Fibroblast of mammary gland (primary cell): ENCODE data around the gene VAX1.
"Not testable (repeated sequence)": the region's sequence is repeated elsewhere in the genome, so short reads cannot be mapped to it uniquely, and the experiment has no call there.

Experiments
- DNase-seq: peaks from one replicate; pipeline ENCODE4 v3.0.0-alpha.2; 2010; ENCODE audit warnings: low read depth
- H3K4me3 ChIP-seq: 2 replicates; pipeline ENCODE4 v1.5.1; 2011; ENCODE audit warnings: low read depth, mild to moderate bottlenecking, low read length, moderate library complexity; ENCODE audit not compliant: control insufficient read depth
- TF ChIP-seq, protein P1 (sequence below): conservative IDR thresholded peaks from 2 replicates; pipeline ENCODE4 v1.5.1; 2011; ENCODE audit warnings: low read depth, low read length, inconsistent platforms; ENCODE audit not compliant: control insufficient read depth, insufficient read depth

VAX1 gene

DNA sequence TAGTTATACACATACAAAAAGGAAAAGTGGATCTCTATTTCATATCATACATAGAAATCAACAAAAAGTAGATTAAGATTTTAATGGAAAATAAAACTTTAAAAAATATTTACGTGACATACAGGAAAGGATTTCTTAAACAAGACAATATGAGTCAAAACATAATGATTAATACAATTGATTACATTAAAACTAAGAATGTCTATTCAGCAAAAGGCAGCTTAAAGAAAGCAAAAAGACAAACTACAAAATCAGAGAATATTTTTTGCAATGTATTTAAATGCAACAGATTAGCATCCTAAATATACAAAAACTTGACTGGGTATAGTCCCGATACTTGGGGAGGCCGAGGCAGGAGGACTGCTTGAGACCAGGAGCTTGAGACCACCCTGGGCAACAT, 50.5 kb downstream of the VAX1 start:
- TF ChIP-seq, protein P1, sequence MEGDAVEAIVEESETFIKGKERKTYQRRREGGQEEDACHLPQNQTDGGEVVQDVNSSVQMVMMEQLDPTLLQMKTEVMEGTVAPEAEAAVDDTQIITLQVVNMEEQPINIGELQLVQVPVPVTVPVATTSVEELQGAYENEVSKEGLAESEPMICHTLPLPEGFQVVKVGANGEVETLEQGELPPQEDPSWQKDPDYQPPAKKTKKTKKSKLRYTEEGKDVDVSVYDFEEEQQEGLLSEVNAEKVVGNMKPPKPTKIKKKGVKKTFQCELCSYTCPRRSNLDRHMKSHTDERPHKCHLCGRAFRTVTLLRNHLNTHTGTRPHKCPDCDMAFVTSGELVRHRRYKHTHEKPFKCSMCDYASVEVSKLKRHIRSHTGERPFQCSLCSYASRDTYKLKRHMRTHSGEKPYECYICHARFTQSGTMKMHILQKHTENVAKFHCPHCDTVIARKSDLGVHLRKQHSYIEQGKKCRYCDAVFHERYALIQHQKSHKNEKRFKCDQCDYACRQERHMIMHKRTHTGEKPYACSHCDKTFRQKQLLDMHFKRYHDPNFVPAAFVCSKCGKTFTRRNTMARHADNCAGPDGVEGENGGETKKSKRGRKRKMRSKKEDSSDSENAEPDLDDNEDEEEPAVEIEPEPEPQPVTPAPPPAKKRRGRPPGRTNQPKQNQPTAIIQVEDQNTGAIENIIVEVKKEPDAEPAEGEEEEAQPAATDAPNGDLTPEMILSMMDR: no peak
- no peak for DNase-seq
- H3K4me3 ChIP-seq: no peak overlapping the region

GRCh38 chr10:117086546-117086945, 51.5 kb downstream of the VAX1 start:
- DNase-seq: no peak
- H3K4me3 ChIP-seq: no peak overlapping the region
- TF ChIP-seq, protein P1: no peak

- H3K4me3 ChIP-seq, DNase-seq: not testable (repeated sequence)
These were observed 53.4 kb downstream of the VAX1 start for GRCh38 chr10:117084421-117085246.
